ENCODE data around the gene ERFL.

DNA sequence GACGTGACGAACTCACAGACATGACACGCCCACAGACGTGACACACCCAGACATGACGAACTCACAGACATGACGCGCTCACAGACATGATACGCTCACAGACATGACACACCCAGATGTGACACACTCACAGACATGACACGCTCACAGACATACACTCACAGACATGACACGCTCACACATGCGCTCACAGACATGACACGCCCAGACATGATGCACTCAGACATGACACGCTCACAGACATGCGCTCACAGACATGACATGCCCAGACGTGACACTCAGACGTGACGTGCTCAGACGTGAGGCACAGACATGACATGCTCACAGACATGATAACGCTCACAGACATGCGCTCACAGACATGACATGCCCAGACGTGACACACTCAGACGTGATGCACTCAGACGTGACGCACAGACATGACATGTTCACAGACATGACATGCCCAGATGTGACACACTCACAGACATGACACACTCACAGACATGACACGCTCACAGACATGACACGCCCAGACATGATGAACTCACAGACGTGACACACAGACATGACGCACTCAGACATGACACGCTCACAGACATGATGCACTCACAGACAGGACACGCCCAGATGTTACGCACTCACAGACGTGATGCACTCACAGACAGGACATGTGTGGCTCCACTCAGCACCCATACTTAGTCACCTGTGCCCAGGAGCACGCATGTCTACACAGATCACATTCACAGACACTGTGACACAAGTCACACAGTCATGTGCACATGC lies 8.1 kb downstream of the ERFL start:
- TF ChIP-seq POLR2A (IDR thresholded peaks at IDR 0.05) (no peak), CTCF (IDR thresholded peaks at IDR 0.05) (no peak)
